IPS-NIHi7 (cell line): Measurements from ENCODE around the gene SUGCT.

Experiments
- DNase-seq: peaks from one replicate; pipeline ENCODE4 v3.0.0; 2012; ENCODE audit warnings: mixed read lengths; ENCODE audit errors: extremely low spot score

The SUGCT gene

GRCh38 chr7:40811666-40812065, 676.9 kb downstream of the SUGCT start:
- DNase-seq: no peak

GRCh38 chr7:40815022-40815421, 680.2 kb downstream of the SUGCT start:
- DNase-seq: no peak

GRCh38 chr7:40815512-40815911, 680.7 kb downstream of the SUGCT start:
- DNase-seq: no peak

- DNase-seq: no peak
These were observed 688.1 kb downstream of the SUGCT start for GRCh38 chr7:40822861-40823260.

GRCh38 chr7:40824461-40824860, 689.7 kb downstream of the SUGCT start:
- DNase-seq: no peak

- no peak for DNase-seq
These were observed 691.8 kb downstream of the SUGCT start for GRCh38 chr7:40826411-40827221.

GRCh38 chr7:40827222-40828085, 692.6 kb downstream of the SUGCT start:
- no peak for DNase-seq

GRCh38 chr7:40828686-40829600, 694.1 kb downstream of the SUGCT start:
- no peak for DNase-seq

- no peak for DNase-seq
These were observed 698.5 kb downstream of the SUGCT start for GRCh38 chr7:40833191-40833887.

- DNase-seq: no peak
These were observed 699.1 kb downstream of the SUGCT start for GRCh38 chr7:40833888-40834234.

- DNase-seq: no peak
These were observed 701.4 kb downstream of the SUGCT start for GRCh38 chr7:40836218-40836617.

- no peak for DNase-seq
These were observed 705.1 kb downstream of the SUGCT start for GRCh38 chr7:40839881-40840280.

- DNase-seq: no peak
These were observed 706.2 kb downstream of the SUGCT start for GRCh38 chr7:40840990-40841389.

GRCh38 chr7:40842641-40843040, 707.8 kb downstream of the SUGCT start:
- DNase-seq: no peak

- no peak for DNase-seq
These were observed 708.7 kb downstream of the SUGCT start for GRCh38 chr7:40843338-40843985.

GRCh38 chr7:40845943-40846342, 711.1 kb downstream of the SUGCT start:
- DNase-seq: no peak

- DNase-seq: no peak
These were observed 713.1 kb downstream of the SUGCT start for GRCh38 chr7:40847921-40848320.

GRCh38 chr7:40848541-40849221, 713.9 kb downstream of the SUGCT start:
- no peak for DNase-seq

GRCh38 chr7:40850017-40850416, 715.2 kb downstream of the SUGCT start:
- DNase-seq: no peak

- no peak for DNase-seq
These were observed 716.2 kb downstream of the SUGCT start for GRCh38 chr7:40851001-40851400.
